Measurements from ENCODE around the gene PPP1R12A.
"Not testable (repeated sequence)": the region's sequence is repeated elsewhere in the genome, so short reads cannot be mapped to it uniquely, and the experiment has no call there.

The PPP1R12A gene

DNA sequence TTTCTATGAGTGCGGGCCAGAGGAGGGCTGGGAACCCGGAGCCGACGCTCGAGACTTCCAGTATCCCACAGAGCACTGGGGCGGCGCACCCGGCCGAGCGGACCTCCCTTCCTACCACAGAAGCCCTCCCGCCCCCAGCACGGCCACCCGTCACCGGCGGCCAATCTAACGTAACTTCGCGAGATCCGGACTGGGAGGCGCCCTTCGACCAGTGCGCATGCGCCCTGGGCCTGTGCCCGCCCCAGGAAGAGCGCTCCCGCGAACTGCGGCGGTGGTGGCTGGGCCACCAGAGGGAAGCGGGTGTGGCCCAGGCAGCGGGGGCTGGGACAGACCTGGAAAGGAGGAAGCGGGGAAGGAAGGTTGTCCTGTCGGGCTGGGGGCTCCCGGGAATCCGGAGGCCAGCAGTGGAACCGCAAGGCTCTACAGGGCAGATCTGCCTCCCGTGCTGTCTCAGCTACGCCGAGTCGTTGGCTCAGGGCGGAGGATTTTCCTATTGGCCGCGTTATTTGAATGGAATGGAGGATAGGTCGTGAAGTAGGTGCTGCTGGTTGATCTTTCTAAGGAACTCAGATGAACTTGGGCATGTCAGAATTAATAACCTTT is at the start of gene PPP1R12A:
Gene PPP1R12A, minus strand, starts transcription at position 77 of the 603 bp plus-strand sequence. CDS start 166 bp downstream, outside the sequence.
- DNase-seq (ENCODE audit: low read depth), result peak; percentile 92

DNA sequence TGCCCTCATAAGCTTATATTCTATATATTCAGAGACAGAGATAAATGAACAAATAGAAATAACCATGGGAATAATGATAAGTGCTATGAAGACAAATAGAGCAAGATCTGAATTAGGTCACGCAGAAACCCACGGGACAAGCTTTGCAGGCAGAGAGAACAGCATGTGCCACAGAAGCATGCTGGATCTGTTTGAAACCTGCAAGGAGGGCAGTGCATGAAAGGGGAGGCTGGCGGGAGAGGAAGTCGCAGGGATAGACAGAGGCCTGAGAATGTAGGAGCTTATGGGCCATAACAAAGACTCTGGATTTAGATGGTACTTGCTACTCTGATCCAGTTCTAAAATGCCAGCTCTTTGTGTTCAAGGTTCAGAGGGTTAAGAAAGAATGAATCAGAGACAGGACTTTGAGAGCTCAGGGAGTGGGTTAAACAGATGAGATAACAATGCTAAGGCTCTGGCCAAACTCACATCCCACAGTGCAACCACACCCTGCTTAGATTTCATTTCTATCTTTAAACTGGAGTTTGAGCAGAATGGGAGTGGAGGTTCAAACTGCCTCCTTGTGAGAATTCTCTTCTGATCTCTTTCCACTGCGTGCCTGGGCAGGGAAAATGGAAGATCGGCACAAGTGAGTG is 49.2 kb upstream of the PPP1R12A start:
- no peak for DNase-seq (ENCODE audit: low read depth)

DNA sequence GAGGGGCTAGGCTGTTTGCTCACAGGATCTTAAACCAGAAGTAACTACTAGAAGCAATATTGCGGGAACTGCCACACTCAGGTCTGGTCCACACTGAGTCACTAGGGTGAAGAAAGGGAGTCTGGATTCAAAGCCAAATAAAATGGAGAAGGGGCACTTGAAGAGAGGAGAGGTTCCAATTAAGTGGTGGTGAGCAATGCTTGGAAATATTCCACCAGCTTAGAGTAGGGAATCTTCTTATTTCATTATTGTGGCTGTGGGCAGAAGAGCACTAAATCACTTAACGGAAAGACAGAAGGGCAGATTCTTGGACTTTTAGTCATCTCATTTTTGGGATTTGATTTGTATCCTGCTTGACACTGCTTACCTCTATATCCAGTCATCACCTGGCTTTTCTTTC is 48.6 kb upstream of the PPP1R12A start:
- DNase-seq (ENCODE audit: low read depth), result no peak

DNA sequence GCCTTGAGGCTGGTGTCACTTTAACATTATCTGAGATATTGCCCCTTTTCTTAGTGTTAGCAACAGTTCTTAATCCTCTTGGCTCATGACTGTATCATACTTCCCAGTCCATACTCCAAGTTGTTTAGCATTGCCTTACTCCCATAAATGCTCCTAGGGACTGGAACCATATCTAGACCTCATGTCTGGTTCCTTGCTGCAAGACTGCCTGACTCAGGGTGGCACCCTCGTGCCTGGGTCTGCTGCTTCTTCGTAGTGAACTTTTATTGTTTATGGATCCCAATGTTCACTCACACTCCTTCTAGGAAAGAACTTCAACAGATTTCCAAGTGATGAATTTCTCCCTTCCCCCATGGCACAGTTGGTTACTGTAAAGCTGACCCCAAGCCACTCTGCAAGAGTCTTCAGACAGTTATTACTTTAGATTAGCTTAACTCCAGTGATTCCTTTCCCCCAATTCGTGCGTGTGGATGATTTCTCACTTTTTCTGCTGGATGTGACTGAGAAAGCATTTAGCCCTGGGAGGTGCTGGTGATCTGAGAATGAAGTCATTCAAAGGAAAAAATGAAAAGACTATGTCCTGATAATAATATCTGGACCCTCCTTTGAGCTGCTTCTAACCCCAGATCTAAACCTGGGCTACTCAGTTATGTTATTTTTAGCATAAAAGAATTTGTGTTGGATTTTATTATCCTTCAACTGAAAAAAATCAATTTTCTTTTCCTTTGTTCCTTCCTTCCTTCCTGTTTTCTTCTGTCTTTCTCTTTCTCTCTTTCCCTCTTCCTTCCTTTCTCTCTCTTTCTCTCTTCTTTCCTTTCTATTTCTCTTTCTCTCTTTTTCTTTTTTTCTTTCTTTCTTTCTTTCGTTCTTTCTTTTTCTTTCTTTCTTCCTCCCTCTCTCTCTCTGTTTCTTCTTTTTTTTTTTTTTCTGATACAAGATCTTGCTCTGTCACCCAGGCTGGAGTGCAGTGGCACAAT is 47.5 kb upstream of the PPP1R12A start:
- no peak for DNase-seq (ENCODE audit: low read depth)

DNA sequence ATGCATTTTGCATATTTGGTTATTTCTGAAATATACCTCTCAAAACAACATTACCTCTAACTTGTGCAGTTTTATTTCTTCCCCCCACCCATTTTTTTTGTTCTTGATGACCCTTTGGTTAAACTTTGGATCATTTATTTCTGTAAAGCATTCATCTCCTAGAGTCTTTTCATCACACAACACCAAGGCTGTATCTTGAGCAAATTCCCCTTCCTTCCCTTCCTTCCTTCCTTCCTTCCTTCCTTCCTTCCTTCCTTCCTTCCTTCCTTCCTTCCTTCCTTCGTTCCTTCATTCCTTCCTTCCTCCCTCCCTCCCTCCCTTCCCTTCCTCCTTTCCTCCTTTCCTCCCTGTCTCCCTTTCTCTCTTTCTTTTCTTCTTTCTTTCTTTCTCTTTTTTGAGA is 43.8 kb upstream of the PPP1R12A start:
- DNase-seq (ENCODE audit: low read depth), result no peak

DNA sequence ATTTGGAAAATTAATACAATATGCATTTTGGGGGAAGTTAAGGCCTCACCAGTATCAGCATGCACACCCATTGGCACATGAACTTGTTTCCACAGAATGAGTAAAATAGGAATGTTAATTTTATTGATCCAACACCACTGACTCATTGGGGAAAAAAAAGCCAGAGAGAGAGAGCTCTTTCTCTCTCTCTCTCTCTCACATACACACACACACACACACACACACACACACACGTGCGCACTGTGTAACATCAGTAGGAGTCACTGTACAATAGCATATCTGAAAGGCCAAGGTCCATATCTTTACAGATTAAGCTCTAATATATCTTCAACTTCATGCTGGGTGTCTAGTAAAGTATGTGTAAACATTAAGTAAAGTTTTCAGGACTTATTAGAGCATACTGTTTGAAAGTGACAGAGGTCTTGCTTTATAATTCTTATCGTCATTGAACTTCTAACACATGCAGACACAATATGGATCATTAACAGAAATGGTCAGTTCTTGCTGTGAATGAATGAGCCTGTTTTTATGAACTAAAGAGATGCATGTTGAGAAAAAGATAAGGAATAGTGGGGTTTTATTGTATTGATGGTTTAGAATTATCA is 43.1 kb upstream of the PPP1R12A start:
- DNase-seq (ENCODE audit: low read depth), result not testable (repeated sequence)

DNA sequence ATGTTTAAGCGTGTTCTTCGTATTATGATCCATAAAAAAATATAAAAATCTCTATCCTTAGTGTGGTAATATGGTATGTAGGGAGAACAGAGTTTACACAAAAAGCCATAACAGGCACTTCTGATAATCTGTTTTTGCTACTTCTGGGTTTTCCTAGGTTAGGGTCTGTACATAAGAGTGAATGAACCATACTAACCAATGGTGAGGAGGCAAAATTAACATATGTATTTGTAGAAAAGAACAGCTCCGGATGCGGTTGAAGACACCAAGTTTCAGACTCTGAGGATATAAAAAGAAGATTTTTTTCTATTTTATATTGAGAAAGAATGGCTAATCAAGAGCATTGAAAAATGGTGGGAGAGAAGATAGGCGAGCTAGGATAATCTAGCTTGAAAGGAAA is 40.2 kb upstream of the PPP1R12A start:
- no peak for DNase-seq (ENCODE audit: low read depth)

DNA sequence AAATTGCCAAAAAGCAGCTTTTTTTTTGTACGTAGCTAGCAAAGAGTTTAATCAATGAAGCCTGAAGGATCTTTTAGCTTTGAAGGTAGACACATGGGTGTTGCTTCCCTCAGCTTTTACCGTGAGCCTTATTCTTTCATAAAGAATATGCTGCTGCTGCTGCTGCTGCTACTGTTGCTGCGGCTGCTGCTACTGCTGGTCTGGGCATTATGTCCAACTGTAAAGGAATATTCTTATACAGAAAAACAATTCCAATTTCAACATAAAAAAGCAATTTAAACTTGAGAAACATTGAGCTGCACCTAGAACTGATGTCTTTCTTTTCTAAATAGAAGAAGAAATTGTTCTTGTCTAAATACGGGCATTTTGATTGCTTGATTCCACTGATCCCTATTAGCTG is 38.9 kb upstream of the PPP1R12A start:
- no peak for DNase-seq (ENCODE audit: low read depth)

DNA sequence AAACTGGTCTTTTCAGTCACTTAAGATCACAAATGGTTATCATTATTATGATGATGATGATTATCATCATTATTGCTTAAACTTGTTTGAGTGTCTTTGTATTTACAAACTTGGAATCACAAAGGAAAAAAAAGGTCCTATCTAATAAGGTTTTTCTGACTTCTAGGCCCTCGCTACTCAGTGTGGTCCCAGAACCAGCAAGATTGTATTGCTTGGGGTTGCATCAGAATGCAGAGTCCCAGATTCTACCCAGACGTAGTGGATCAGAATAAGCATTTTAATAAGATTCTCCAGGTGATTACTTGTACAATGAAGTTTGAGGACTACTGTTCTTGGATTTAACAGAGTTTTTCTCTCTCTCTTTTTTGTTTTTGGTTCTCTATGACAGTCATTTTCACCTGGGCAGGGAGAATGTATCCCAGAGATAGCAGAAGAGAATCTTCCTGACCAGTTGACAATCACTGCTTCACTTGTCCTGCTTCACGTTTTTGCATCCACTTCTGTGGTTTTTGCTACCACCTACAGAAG is 29.3 kb upstream of the PPP1R12A start:
- DNase-seq (ENCODE audit: low read depth), result no peak

DNA sequence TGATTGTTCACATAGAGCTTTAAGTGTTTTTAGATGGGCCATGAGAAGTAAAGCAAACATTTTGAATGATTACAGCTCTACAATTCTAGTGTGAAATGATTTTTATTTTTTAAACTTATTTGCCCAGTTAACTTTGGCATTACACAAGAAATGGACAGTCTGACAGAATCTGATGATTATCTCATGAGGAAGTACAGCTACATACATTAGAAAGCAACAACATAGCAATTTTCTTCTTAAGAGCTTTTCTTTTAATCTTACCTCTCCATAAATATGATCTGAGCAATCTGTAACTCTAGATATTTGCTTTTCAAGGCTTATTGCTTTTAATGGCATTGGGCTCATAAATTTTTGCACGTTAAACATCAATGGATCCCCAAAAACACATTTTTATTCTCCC is 26.5 kb upstream of the PPP1R12A start:
- DNase-seq (ENCODE audit: low read depth), result no peak

DNA sequence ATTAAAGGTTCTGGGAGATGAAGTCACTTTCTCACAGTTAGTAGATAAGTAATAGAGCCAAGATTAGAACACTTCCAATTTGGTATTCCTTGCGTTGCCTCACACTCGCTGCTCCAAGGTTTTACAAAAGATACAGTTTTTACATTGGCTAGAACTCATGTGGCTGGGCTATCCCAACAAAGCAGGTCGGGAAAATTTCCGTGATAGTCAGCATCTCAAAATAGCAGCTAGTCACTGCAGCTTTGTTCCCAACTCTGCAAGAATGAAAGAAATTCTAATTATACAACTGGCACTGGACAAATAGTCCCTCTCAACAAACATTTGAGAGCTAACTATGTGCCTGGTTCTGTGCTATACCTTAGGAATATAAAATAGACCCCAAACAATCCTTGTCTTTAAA is 24.6 kb upstream of the PPP1R12A start:
- no peak for DNase-seq (ENCODE audit: low read depth)

DNA sequence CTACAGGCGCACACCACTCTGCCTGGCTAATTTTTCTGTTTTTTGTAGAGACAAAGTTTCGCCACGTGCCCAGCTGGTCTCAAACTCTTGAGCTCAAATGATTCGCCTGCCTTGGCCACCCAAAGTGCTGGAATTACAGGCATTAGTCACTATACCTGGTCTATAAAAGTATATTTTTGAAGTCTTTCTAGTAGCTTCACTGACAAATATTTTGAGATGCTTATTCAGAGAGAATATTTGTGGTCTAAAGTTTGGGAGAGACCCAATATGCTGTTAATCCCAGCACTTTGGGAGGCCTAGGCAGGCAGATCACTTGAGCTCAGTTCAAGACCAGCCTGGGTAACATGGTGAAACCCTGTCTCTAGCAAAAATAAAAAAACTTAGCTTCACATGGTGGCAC is 22.0 kb upstream of the PPP1R12A start:
- no peak for DNase-seq (ENCODE audit: low read depth)

DNA sequence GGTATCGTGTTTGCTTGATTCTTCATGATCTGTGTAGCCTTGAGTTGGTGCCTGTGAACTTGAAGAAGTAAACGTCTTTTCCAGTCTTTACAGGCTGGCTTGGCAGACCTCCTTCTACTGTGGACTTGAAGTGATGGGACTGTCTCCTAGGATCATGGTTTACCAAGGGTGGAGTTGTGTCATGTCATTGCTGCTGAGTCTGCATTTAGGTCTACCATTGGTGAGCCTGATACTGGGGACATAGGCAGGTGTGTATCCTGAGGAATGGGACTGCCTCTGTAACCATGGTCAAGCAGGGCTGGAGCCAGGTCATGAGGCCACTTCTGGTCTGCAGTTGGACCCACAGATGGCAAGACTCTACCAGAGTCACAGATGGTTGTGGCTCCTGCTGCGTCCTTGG is 20.7 kb upstream of the PPP1R12A start:
- DNase-seq (ENCODE audit: low read depth), result no peak

DNA sequence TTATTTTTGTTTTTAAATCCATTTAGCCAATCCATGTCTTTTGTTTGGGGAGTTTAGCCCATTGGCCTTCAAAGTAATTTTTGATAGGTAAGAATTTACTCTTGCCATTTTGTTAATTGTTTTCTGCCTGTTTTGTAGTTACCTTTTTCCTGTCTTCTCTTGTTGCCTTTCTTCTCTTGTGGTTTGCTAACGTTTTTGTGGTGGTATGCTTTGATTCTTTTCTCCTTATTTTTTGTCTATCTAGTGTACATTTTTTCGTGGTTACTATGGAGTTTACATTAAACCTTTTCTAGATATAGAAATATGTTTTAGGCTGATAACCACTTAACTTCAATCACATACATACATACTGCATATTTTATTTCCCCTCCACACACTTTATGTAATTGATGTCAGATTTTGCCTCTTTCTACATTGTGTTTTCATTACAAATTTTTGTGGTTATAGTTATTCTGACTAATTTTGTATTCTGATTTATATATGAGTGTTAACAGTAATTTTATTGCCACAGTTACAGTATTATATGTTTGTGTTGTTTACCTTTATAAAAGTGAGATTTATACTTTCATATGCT is 19.2 kb upstream of the PPP1R12A start:
- DNase-seq (ENCODE audit: low read depth), result no peak

DNA sequence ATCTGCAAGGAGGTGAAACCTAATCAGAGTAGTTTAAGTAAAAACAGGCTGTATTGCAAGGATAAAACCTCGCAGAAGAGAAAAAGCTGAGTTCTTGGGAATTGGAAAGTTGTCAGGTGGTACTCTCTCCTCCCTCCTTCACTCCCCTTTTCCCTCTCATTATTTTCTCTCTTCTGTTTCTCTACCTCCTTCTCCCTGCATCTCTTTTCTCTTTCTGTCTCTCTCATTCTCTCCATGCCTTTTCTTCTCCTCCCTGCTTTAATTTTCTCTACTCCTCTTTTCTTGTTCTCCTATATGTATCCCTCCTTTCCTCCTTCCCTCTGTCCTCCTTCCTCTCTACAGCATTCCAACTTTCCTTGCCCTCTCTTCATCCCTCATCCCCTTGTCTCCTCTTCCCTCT is 14.2 kb upstream of the PPP1R12A start:
- no peak for DNase-seq (ENCODE audit: low read depth)

DNA sequence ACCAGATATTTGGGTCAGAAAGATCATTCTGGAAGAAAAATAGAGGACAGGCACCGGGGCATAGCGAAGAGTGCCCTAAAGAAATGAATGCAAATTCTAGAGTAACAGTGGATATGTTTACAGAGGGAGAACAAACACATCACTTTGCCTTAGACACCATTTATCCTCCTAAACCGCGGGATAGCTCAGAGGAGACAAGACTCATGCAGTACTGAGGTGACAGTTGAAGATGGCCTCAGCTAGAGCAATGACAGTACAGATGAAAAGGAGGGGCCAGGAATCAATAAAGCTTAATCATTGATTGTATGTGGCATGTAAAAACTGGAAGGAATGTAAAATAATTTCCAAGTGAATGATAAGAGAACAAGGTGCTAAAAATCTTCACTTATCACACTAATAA is 10.5 kb upstream of the PPP1R12A start:
- no peak for DNase-seq (ENCODE audit: low read depth)

DNA sequence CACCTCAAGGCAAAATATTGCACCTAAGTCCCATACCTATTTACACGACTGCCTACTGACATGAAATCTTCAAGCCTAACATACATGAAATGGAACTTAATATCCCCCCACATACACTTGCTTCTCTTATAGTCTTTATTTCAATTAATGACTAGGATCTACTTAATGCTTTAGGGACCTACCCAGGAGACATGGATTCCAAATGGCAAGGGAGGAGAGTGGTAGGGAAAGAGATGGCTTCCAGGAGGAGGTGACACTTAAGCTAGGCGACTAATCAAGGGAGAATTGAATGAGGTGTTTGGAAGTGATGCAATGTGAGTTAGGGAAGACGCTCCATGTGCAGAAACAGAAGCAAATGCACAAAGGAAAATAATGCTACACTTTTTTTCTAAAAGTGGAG is 9.7 kb upstream of the PPP1R12A start:
- no peak for DNase-seq (ENCODE audit: low read depth)

DNA sequence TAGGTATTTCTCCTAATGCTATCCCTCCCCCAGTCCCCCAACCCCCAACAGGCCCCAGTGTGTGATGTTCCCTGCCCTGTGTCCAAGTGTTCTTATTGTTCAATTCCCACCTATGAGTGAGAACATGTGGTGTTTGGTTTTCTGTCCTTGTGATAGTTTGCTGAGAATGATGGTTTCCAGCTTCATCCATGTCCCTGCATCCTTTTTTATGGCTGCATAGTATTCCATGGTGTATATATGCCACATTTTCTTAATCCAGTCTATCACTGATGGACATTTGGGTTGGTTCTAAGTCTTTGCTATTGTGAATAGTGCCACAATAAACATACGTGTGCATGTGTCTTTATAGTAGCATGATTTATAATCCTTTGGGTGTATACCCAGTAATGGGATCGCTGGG is 7.9 kb upstream of the PPP1R12A start:
- not testable (repeated sequence) for DNase-seq (ENCODE audit: low read depth)

DNA sequence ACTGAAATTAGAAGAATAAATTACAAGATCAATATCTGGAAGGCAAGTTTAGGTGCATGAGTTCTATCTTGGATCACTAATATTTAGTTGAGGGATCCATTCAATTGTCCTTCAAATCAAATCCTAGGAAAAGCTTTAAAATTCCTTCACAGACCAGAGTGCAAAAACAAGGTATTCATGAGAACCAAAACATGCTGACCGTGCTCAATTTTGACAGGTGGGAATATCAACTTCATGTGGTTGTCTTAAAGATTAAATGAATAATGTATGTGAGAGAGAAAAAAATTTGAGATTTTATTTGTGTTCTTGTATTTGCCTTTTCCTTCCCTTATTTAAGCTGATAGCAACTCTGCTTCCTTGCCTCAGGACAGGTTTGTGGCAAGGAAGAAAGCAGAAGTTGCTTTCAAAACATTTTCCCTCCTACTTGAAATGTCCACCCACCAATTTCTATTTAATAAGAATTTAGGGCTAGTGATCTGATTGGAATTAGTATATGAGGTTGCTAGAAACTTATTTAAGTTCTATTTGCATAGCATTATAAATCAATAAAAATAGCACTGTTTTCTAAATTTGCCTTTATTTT is 4.9 kb upstream of the PPP1R12A start:
- no peak for DNase-seq (ENCODE audit: low read depth)

DNA sequence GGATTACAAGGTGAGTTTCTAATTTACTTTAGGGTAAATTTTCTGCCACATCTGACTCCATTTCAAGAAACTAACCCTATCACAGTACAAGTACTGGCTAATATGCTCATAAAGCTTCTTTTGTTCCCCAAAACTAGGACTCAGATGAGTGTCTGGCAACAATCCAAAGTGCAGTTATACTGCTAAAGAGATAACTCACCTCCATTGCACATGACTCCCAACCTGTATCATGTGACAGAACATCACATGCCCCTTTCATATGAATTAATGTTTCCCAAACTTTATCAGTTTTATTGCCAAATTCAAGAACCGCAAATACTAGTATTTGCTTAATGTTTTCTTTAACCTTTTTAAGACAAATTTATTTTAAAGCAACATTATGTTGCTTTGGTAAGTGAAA is 3.9 kb upstream of the PPP1R12A start:
- no peak for DNase-seq (ENCODE audit: low read depth)

DNA sequence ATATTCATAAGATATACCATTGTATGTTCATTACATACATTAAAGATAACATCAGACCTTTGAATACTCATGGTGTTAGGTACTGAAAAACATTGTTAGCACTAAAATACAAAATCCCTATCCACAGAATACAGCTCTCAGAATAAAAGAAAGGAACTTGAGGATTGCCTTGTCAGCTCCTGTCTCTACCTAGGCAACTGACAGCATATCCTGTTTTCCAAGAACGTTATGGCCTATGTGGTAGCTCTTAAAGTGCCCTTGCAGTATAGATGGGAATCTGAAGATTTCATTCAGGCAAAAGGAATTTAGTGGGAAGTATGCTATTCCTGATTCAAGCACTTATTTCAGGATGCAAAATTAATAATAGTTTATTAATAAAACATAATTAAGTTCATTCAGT is 1.8 kb upstream of the PPP1R12A start:
- no peak for DNase-seq (ENCODE audit: low read depth)
